Head of caudate nucleus (tissue), 42 donors: ENCODE measurements around the gene ZNF460.
A peak's percentile ranks its signal among the peaks of the same experiment; 100 is the strongest.
"Not testable (repeated sequence)": the region's sequence is repeated elsewhere in the genome, so short reads cannot be mapped to it uniquely, and the experiment has no call there.

Experiments
- DNase-seq, 42 donors: peaks; one replicate each; pipeline versions ENCODE4 v3.0.0 to v3.0.0-alpha.2; 2020 to 2021; ENCODE audit warnings: mixed read lengths in 7 of 42
- intact Hi-C: fragments of 100-400 bp; cut with DNase I; formaldehyde crosslinking; loops from one replicate; pipeline ENCODE4 v1.15.0; 2022

Gene ZNF460

DNA sequence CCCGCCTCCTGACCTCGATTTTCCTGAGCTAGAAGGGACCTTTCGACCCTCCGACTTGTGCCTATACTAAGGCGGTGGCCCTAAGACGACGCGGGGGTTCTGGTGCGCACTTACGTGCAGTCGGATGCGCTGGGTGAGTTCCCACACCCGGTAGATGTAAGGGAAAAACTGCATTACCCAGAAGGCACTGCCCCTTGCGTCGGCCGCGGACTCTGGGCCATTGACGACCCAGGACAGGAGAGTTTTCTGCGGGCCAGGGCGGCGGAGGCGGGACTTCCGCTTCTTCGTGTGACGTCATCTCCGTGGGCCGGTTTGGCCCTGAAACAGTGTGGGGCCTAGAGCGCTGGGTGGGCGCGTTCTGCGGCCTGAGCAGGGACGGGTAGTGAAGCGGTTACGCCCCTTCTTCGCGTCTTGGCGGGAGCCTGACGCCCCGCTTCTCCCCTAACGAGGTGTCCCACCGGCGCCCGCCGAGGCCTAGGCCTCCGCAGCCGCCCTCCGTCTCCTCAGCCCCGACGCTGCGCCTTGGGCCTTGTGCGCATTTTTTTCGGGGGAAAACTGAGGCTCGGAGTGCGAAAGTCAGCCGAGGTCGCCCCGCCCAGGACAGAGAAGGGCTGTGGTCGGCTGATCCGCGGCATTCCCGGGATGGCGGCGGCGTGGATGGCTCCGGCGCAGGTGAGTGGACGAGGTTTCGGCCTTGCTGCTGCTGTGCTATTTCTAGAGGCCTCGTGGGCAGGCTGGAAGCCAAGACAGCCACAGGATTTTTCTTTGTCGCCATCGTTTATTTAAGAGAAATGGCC is at the start of gene ZNF460:
Gene ZNF460, plus strand, starts transcription at position 321 of the 797 bp plus-strand sequence. Its CDS starts 322 bp downstream, at position 643.
- DNase-seq, result peak; percentile 95 to 99 (median 97)
- intact Hi-C loops, result no loop called here

- peak in 1 of 42 donors; percentile 5 for DNase-seq
- intact Hi-C loops, result no loop called here
Measured at GRCh38 chr19:57231686-57232085, 48.6 kb upstream of the ZNF460 start.

DNA sequence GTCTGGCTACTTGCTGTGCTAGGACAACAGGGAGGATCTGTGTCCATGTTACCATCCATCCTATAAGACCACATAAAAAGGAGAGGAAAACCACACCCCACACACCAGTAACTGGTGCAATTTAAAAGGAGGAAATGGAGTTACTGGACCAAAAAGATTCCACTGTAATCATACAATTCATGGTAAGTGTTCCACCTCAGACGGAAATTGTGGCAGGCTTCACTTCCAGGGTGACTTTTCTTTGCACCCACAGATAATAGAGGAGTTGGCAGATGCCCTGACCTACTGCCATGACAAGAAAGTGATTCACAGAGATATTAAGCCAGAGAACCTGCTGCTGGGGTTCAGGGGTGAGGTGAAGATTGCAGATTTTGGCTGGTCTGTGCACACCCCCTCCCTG is 47.1 kb upstream of the ZNF460 start:
- intact Hi-C loops, result no loop called here
- peak in 1 of 42 donors; percentile 10 for DNase-seq

DNA sequence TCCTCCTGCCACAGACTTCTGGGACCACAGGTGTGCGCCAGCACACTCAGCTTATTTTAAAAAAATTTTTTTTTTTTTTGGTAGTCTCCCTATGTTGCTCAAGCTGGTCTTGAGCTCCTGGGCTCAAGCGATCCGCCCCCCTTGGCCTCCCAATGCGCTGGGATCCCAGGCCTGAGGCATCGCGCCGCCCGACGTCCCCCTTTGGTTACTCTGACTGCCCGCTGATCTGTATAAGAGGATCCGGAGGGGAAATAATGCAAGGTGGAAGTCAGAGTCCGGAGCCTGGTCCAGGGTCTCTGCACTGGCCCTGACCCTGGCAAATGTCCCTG is 40.3 kb upstream of the ZNF460 start:
- peak in 2 of 42 donors; percentile 2 to 35 for DNase-seq
- intact Hi-C loops, result no loop called here

DNA sequence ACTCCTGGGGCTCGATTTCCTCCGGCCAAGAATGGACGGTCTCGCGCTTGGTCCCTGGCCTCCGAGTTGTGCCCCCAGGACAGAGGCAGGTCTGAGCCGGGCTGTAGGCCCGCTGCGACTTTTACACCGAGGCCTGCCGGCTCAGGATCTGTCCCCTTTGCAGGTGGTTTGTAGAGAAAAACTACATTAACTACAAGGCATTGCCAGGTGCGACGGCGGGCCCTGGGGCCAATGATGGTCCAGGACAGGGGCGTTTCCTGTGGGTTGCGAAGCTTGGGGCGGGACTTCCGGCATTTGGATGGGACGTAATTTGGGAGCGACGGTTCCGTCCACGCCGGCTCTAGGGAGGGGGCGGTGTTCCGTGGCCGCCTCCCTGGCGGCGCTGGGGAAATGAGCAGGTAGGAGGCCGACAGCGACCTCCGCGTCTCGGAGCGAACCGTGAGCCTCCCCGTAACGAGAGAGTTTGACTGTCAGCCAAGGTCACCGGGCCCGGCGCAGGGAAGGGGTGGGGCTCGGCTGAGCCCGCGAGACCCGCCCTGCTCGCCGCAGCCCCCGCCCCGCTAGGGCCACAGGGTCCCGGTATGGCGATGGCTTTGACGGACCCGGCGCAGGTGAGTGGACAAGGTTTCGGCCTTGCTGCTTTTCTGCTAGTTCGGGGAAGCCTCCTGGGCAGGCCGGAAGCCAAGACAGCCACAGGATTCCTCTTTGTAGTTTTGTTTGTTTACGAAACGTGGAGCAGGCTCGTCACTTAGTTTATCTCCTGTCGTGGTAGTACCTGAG is 39.8 kb upstream of the ZNF460 start, which contains the start of gene ZNF805:
Gene ZNF805, plus strand, starts transcription at position 322 of the 780 bp plus-strand sequence. Its CDS starts 260 bp downstream, at position 582.
- intact Hi-C loops, result no loop called here
- peak; percentile 94 to 99 (median 96) for DNase-seq

GRCh38 chr19:57241176-57241575 is 39.1 kb upstream of the ZNF460 start:
- DNase-seq, result peak in 3 of 42 donors; percentile 4 to 35 (median 9)
- intact Hi-C loops, result no loop called here

DNA sequence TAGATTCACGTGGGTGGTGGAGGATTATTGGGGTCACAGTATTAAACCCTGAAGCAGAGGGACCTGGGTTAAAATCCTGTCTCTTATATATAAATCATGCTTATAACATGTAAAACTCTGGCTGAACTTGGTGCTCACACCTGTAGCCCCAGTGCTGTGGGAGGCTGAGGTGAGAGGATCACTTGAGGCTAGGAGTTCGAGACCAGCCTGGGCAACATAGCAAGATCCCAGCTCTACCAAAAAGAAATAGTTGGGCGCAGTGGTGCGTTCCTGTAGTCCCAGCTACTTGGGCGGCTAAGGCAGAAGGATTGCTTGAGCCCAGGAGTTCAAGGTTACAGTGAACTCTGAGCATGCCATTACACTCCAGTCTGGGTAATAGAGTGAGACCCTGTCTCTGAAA is 37.5 kb upstream of the ZNF460 start:
- intact Hi-C loops, result no loop called here
- DNase-seq, result no peak

DNA sequence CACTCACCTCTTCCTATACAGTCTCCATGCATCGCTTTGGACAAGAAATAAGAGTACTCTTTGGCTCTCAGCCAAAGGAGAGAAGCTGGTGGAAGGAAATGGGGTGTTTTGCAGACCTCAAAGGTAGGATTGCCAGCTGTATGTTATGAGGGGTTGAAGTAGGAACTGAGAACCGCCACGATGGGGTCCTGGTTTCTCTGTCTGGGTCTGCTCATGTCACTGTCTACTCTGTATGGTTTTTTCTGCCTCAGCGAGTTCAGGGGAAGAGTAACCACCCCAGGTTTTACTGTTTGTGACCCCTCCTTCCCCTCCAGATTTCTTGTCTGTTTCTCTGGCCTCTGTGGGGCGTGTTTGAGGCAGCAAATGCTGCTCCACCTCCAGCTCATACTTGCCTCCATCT is 35.8 kb upstream of the ZNF460 start:
- intact Hi-C loops, result no loop called here
- no peak for DNase-seq

DNA sequence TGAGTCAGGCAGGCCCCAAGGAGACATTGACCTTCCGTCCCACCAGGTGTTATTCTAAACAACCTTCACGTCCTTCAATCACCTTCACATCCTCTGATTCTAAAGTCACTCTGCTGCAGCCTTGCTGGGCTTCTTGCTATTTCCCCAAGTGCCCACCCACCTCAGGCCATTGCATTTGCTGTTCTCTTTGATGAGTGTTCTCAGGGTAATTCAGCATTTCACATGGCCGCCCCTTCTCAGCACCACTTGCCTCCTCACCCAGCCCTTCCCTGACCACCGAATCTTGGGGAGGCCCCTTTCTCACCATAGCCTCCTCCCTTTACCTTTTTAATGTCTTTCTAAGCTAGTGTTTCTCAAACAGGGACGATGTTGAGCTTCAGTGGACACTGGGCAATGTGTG is 35.2 kb upstream of the ZNF460 start:
- no peak for DNase-seq

DNA sequence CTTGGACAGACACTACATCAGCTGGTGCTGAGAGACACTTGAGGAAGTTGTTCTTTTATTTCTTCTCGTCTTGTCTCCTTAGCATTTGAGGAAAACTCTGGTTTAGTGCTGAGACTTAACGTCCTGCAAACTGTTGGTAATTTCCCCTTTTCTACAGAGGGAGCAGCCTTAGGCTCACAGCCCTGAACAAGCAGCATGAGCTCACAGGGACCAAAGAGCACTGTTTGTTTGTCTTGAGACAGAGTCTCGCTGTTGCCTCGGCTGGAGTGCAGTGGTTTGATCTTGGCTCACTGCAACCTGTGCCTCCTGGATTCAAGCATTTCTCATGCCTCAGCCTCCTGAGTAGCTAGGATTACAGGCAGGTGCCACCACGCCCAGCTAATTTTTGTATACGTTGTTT is 34.3 kb upstream of the ZNF460 start:
- intact Hi-C loops, result no loop called here
- DNase-seq, result no peak

More for the DNA sequence above, 35.2 kb upstream of the ZNF460 start:
- intact Hi-C loops, result no loop called here

DNA sequence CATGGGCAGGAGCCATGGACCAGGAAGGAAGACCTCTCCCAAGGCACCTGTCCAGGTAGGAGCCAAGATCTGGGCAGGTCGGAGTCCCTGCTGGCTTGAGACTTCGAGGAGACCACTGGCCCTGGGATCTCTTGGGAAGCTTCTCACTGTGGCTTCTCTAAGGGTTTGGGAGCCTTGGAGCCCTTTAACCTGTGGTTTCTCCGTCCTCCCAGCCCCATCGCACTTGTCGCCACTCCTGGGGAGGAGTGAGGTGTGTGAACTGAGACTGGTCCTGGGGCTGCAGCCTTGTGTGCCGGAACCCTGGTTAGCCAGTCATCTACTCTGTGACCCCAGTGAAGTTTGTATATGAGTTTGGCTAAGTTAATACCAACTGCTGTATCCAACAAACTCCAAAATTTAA is 31.6 kb upstream of the ZNF460 start:
- intact Hi-C loops, result no loop called here
- DNase-seq, result no peak

GRCh38 chr19:57249329-57249728 is 31.0 kb upstream of the ZNF460 start:
- intact Hi-C loops, result no loop called here
- DNase-seq, result no peak

DNA sequence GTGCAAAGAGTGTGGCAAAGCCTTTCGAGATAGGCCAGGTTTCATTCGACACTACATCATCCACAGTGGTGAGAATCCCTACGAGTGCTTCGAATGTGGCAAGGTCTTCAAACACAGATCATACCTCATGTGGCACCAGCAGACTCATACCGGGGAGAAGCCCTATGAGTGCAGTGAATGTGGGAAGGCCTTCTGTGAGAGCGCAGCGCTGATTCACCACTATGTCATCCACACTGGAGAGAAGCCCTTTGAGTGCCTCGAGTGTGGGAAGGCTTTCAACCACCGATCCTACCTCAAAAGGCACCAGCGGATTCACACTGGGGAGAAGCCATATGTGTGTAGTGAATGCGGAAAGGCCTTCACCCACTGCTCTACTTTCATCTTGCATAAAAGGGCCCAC is 26.5 kb upstream of the ZNF460 start:
- DNase-seq, intact Hi-C loops: not testable (repeated sequence)

DNA sequence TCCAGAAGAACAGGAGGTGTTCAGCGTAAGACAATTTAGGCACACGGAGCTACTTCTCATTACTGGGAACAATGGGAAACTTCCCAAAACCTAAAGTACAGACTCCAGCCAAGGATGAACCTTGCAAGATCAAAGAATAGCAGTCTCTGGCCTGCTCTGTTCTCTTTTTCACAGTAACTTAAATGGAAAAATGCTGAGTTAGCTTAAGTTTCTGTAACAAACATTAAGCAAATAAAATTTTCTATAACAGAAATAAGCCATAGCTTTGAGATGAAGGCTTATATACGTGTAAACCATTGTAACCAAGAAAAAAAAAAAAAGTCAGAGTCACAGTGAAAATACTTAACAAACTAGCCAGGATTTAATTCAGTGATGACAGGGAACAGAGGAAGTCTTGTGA is 18.2 kb upstream of the ZNF460 start:
- intact Hi-C loops, result no loop called here
- DNase-seq, result no peak

GRCh38 chr19:57263244-57263741 is 17.0 kb upstream of the ZNF460 start:
- no peak for DNase-seq
- intact Hi-C loops, result no loop called here

DNA sequence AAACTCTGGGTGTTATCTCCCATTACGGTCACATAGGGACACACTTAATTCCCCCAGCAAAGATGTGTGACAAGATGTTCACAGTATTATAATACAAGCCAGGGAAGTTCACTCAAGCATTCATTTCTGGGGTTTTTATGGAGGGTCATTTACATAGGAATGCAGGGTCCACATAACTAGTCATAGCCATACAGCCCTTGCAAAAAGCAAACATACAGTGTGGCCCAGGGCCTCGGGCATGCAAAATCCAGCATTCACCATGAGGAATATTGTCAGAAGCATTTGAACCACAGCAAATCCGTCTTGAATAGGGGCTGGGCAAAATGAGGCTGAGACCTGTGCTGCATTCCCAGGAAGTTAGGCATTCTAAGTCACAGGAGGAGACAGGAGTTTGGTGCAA is 13.0 kb upstream of the ZNF460 start:
- no peak for DNase-seq
- intact Hi-C loops, result no loop called here

DNA sequence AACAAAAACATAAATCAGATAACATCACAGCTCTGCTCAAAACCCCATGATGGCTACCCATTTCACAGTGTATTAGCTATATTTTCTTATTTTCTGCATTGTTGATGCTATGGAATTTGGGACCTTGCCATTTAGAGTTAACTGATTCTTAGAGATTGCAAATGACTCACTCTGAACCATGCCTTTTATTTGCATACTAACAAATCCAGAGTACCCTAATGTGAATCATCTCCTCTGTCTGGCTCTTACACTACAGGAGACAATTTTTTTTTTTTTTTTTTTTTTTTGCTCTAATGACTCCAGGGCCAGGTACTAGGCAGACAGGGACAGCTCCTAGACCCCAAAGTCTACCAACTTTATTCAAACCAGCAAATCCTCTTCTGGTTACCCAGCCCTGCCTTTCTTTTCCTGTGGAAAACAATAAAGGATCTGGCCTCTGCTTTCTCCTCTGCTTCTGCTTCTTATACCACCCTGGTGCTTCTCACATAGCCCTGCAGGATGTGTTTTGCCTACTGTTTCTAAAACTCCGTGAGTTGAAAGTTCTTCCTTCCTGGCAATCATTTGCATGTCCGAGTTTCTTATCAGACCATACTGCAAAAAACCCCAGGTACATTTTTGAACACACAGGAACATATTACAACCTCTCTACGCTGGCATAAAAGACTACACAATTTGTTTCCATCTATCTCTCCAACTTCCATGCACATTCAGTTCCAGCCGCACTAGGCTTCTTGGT is 10.6 kb upstream of the ZNF460 start:
- intact Hi-C loops, result no loop called here
- DNase-seq, result no peak

GRCh38 chr19:57271280-57271679 is 9.0 kb upstream of the ZNF460 start:
- intact Hi-C loops, result no loop called here
- DNase-seq, result no peak

GRCh38 chr19:57273014-57273413 is 7.3 kb upstream of the ZNF460 start:
- DNase-seq, result no peak
- intact Hi-C loops, result no loop called here

GRCh38 chr19:57276430-57276829 is 3.9 kb upstream of the ZNF460 start:
- intact Hi-C loops, result no loop called here
- no peak for DNase-seq
